HEK293 (cell line): ENCODE measurements around the gene GABPB1.

ENCODE experiments used
- CTCF ChIP-seq: fragments of 450-650 bp; formaldehyde crosslinking; IDR thresholded peaks from 2 replicates; pipeline ENCODE4 v1.5.1; 2016; ENCODE audit warnings: missing biosample characterization, missing genetic modification characterization
- KLF16 ChIP-seq: fragments of 450-650 bp; formaldehyde crosslinking; IDR thresholded peaks from 2 replicates; pipeline ENCODE4 v1.5.1; 2017; ENCODE audit warnings: missing biosample characterization, missing genetic modification characterization
- PRDM1 ChIP-seq: fragments of 450-650 bp; formaldehyde crosslinking; IDR thresholded peaks from 2 replicates; pipeline ENCODE4; 2016; ENCODE audit warnings: missing biosample characterization, missing genetic modification characterization
- PRDM4 ChIP-seq: fragments of 450-650 bp; formaldehyde crosslinking; IDR thresholded peaks from 2 replicates; pipeline ENCODE4 v1.5.1; 2017; ENCODE audit warnings: missing biosample characterization, missing genetic modification characterization
- RBAK ChIP-seq: fragments of 450-650 bp; formaldehyde crosslinking; IDR thresholded peaks from 2 replicates; pipeline ENCODE4 v1.5.1; 2016; ENCODE audit warnings: missing biosample characterization, missing genetic modification characterization
- REST ChIP-seq: fragments of 450-650 bp; formaldehyde crosslinking; IDR thresholded peaks from 2 replicates; pipeline ENCODE4 v1.5.1; 2016; ENCODE audit warnings: missing biosample characterization, missing genetic modification characterization
- YY1 ChIP-seq: fragments of 450-650 bp; formaldehyde crosslinking; IDR thresholded peaks from 2 replicates; pipeline ENCODE4 v1.5.1; 2018; ENCODE audit warnings: missing biosample characterization, missing genetic modification characterization
- ZNF391 ChIP-seq: fragments of 450-650 bp; formaldehyde crosslinking; IDR thresholded peaks from 2 replicates; pipeline ENCODE4 v1.5.1; 2016; ENCODE audit warnings: low read depth, missing biosample characterization, missing genetic modification characterization, borderline replicate concordance
- ZNF549 ChIP-seq: fragments of 450-650 bp; IDR thresholded peaks from 2 replicates; pipeline ENCODE4 v1.5.1; 2018; ENCODE audit warnings: missing biosample characterization, missing genetic modification characterization, mild to moderate bottlenecking, inconsistent platforms, moderate library complexity
- ZNF830 ChIP-seq: fragments of 450-650 bp; IDR thresholded peaks from 2 replicates; pipeline ENCODE4 v1.5.0; 2018; ENCODE audit warnings: missing biosample characterization, missing genetic modification characterization, low read depth, mild to moderate bottlenecking, moderate library complexity

GRCh38 chr15:50377867-50378751 lies 23.1 kb upstream of the GABPB1 start:
- TF ChIP-seq ZNF549 (tag by site-specific recombination) (no peak), CTCF (no peak), ZNF830 (no peak), RBAK (no peak), PRDM1 (tag by site-specific recombination) (peak; percentile 37; the same call in 1 of the 2 replicates), ZNF391 (no peak), YY1 (tag by site-specific recombination) (no peak), REST (tag by site-specific recombination) (no peak), KLF16 (tag by site-specific recombination) (no peak), PRDM4 (tag by site-specific recombination) (no peak)
